GM19372 (cell line): ENCODE measurements around the gene AXDND1.
"Not testable (repeated sequence)": the region's sequence is repeated elsewhere in the genome, so short reads cannot be mapped to it uniquely, and the experiment has no call there.

ENCODE experiments used
- ATAC-seq: cut with Tn5 transposase; IDR thresholded peaks from one replicate; pipeline ENCODE4 v1.9.1; 2021; ENCODE audit warnings: mild to moderate bottlenecking, low read depth, moderate library complexity; ENCODE audit not compliant: unreplicated experiment

The AXDND1 gene

DNA sequence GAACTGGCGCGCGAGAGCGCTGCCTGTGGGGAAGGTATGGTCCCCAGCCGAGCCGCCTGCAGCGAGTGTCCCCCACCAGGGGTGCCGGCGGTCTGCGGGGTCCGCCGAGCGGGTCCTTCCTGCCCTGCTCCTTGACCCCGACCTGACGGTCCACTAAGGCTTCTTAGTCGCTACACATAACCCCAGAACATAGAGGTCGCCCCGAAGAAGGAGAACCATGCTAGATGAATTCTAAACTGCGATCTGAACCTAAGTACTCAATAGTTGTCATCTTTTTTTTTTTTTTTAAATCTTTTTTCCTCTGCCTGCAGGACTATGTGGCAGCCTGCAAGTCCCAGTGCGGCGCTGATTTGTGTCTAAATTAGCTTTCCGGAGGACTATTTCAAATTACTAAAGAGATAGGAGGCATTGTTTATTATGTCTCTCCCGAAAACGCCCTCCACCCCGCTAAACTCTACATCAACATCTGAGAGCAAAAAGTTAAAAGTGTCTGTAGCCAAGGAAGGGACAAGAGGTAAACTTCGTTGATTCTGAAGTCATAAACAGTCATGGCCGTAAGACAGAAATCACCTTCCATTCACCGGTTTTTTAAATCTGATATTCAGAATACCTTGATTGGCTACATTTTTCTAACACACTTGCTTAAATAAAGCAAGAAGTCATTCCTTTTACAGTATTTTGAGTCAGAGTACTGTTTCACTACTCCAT, 476 bp downstream of the AXDND1 start:
- peak; percentile 33 for ATAC-seq

DNA sequence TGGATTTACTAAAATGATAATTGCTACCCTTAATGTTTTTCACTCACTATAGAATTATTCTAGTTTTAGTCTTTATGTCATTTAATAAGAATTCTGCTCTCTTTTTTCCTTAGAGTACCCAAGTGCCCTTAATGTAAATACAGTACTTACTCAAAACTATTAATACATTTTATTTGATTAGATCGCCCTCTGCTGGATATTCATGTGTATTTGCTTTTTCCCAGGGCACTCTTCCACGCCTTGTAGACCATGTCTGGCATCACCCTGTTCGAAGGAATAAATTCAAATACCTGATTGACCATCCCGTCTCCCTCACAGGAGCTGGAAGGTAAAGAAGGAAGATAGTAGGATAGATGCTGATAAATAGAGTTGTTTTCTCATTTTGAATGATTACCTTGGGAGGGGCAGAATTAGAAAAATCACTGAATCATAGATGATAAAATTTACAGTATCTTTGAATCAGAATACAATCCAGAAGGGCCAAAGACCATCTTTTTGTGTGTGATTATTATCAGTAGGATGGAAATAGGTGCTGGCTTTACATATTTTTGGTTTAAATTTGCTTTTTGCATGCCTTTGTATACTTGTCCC, 4.1 kb downstream of the AXDND1 start:
- ATAC-seq: no peak

DNA sequence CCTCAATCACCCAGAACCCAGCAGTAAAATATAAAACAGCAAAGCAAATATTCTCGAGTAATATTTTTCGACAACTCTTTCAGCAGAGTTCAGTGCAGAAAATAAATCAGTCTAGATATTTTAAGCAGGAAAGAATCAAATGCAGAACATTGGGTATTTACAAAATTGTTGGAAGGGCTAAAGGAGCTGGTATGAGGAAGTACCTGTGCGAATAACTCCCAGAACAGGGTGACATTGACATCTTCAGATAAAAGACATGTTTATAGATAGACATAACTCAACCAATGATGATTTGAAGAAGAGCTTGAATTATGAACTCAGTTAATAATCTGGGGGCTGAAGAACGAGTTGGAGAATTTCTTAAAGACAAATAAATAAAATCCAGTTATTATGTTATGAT, 6.4 kb downstream of the AXDND1 start:
- no peak for ATAC-seq

DNA sequence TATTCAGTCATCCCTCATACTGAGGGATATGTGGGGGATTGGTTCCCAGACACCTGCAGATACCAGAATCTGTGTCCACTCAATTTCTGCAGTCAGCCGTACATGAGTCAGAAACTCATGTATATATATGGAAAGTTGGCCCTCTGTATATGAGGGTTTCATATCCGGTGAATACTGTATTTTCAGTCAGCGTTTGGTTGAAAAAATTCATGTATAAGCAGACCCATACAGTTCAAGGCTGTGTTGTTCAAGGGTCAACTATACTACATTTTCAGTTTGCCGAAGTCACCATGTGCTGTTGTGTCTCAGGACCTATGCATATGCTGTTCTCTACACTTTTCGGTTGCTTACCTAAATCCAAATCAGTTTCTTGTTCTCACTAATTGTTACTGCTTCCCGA, 10.5 kb downstream of the AXDND1 start:
- ATAC-seq: no peak

DNA sequence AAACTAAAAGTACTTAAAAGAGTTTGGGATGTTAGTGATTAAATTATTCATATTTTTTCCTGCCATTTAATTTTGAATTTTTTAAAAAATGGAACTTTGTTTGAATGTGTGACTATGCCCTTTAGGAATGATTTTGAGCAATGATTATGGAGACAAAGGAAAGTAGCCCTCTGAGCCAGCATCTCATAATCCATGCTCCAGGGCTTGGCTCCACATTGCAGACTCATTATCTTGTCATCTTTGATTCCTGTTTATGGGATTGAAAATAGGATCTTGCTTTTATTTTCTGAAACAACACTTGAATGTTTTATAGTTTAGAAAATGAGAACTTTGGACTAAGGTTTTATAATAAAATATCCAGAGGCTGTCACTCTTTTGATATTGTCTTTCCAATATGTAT, 14.5 kb downstream of the AXDND1 start:
- ATAC-seq: no peak

- no peak for ATAC-seq
These were observed 18.3 kb downstream of the AXDND1 start for GRCh38 chr1:179384027-179384426.

GRCh38 chr1:179385510-179385909, 19.7 kb downstream of the AXDND1 start:
- ATAC-seq: no peak

- no peak for ATAC-seq
These were observed 27.9 kb downstream of the AXDND1 start for GRCh38 chr1:179393721-179394120.

GRCh38 chr1:179399399-179399798, 33.6 kb downstream of the AXDND1 start:
- ATAC-seq: not testable (repeated sequence)

- not testable (repeated sequence) for ATAC-seq
These were observed 52.0 kb downstream of the AXDND1 start for GRCh38 chr1:179417760-179418159.

DNA sequence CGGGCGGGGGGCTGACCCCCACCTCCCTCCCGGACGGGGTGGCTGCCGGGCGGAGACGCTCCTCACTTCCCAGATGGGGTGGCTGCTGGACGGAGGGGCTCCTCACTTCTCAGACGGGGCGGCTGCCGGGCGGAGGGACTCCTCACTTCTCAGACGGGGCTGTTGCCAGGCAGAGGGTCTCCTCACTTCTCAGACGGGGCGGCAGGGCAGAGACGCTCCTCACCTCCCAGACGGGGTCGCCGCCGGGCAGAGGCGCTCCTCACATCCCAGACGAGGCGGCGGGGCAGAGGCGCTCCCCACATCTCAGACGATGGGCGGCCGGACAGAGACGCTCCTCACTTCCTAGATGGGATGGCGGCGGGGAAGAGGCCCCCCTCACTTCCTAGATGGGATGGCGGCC, 52.9 kb downstream of the AXDND1 start:
- not testable (repeated sequence) for ATAC-seq

DNA sequence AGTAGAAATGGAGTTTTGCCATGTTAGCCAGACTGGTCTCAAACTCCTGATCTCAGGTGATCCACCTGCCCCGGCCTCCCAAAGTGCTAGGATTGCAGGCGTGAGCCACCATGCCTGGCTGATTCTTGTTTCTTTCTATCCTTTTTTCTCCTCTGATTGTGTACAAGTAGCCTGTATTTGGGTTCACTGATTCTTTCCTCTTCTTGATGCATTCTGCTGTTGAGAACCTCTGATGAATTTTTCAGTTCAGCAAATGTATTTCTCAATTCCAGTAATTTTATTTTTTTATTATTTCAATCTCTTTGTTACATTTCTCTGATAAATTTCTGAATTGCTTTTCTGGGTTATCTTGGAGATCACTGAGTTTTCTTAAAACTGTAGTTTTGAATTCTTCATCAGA, 58.8 kb downstream of the AXDND1 start:
- ATAC-seq: no peak

GRCh38 chr1:179425186-179425585, 59.4 kb downstream of the AXDND1 start:
- ATAC-seq: no peak

GRCh38 chr1:179437171-179437570, 71.4 kb downstream of the AXDND1 start:
- ATAC-seq: no peak

DNA sequence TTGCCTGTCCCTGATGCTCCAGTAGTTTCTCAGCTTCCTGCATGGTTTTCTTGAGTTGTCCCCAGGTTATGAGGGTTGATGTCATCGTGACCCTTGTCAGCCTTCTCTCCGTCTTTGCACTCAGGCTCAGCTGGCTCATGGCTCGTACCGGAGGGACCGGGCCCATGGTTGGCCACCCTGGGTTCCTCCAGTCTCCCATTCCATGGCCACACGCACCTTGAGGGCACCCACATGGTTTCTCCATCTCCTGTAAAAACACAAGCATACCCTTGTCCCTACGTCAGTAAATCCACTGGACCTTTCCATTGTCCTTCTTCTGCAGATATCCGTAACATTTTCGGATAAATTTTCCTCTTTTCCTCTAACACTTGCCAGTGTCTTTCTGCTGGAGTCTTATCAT, 73.9 kb downstream of the AXDND1 start:
- not testable (repeated sequence) for ATAC-seq

DNA sequence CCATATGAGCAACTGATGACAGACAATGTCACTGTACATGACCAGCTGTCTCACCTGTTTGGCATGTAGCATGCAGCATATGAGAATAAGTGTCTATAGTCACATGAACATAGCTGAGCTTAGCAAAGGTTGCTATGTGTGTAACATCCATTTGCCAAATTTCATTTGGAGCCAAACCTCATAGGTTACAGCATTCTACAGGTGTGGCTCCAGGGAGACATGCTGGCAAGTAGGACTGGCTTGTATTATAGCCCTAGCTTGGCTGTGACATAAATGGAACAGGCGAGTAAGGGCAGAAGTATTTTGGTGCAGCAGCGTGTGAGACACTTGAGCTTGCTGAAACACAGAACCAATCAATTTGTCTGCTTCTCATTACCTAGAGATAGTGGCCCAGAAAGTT, 74.5 kb downstream of the AXDND1 start:
- ATAC-seq: not testable (repeated sequence)

- no peak for ATAC-seq
These were observed 75.2 kb downstream of the AXDND1 start for GRCh38 chr1:179440971-179441370.

GRCh38 chr1:179441501-179441900, 75.7 kb downstream of the AXDND1 start:
- ATAC-seq: no peak

DNA sequence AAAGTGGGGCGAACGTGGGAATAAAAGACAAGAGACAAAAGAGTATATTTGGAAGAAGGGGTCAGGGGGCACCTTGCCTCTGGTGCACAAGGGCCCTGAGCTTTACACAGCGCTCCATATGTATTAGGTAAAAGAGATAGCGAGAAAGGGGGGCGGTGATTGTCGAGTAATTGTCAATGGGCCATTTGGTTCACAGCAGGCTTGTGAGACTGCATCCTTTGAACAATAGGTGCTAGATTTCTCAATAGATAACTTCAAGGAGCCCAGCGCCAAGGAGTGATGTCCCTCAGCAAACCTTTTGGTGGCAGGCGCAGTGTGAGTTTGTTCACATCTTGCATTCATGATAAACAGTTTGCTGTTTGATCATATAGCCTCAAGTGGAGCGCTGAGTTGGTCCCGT, 77.1 kb downstream of the AXDND1 start:
- ATAC-seq: not testable (repeated sequence)

DNA sequence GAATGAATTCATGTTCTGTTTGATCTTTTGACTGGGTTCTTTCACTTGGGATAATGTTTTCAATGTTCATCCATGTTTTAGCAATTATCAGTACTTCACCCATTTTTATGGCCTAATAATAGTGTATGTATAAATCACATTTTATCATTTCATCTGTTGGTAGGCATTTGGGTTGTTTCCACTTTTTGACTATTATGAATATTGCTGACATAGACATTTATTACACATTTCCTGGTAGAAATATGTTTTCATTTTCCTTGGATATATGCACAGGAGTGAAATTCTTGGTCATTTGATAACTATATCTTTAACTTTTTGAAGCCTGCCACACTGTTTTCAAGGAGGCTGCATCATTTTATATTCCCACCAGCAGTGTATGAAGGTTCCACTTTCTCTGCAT, 79.8 kb downstream of the AXDND1 start:
- no peak for ATAC-seq

DNA sequence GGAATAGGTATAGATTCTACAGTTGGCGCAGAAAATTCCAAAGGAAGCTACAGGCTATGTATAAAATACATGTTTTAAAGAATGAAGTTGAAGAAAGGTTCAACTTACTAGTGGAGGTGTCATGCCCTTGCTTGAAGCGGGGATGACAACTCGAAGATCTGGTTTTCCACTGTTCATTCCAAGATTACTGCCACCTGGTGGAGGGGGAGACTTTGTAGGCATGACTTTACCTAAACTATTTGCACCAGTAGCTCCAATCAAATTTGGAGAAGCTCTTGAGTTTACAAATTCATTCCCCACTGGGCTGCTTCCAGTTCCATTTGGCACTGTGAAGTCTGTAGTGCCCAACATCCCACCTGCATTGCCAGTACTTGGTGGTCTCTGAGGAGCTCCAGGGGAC, 81.7 kb downstream of the AXDND1 start:
- ATAC-seq: no peak

DNA sequence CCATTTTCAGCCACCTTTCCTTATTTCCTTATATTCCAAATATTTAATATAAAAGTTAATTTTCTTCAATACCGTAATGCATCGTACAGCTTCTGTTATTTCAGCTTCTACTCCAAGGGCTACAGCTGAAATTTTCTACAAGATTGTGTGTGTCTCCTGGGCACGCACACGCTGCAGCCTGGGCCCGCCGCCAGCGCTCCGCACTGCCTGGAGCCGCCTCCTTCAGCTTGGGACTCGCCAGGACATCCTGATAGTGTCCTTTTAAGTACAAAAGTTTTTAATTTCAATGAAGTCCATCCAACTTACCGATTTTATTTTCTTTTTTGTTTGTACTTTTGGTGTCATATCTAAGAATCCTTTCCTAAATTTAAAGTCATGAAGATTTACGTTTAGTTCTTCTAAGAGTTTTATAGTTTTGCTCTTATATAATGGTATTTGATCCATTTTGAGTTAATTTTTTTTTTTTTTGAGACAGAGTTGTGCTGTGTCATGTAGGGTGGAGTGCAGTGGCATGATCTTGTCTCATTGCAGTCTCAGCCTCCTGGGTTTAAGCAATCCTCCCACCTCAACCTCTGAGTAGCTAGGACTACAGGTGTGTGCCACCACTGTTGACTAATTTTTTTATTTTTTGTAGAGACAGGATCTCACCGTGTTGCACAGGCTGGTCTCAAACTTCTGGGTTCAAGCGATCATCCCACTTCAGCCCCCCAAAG, 82.8 kb downstream of the AXDND1 start:
- no peak for ATAC-seq
